GM19455 (cell line): ENCODE data around the gene DNAJC18.
"Not testable (repeated sequence)": the region's sequence is repeated elsewhere in the genome, so short reads cannot be mapped to it uniquely, and the experiment has no call there.

Source experiments
- ATAC-seq: cut with Tn5 transposase; IDR thresholded peaks from one replicate; pipeline ENCODE4 v1.9.1; 2021; ENCODE audit not compliant: unreplicated experiment

DNAJC18 gene

GRCh38 chr5:139461698-139462097, 22.4 kb upstream of the DNAJC18 start:
- no peak for ATAC-seq

GRCh38 chr5:139461176-139461575, 21.9 kb upstream of the DNAJC18 start:
- no peak for ATAC-seq

GRCh38 chr5:139460455-139460854, 21.1 kb upstream of the DNAJC18 start:
- no peak for ATAC-seq

GRCh38 chr5:139459451-139459934, 20.2 kb upstream of the DNAJC18 start:
- ATAC-seq = peak; percentile 22

DNA sequence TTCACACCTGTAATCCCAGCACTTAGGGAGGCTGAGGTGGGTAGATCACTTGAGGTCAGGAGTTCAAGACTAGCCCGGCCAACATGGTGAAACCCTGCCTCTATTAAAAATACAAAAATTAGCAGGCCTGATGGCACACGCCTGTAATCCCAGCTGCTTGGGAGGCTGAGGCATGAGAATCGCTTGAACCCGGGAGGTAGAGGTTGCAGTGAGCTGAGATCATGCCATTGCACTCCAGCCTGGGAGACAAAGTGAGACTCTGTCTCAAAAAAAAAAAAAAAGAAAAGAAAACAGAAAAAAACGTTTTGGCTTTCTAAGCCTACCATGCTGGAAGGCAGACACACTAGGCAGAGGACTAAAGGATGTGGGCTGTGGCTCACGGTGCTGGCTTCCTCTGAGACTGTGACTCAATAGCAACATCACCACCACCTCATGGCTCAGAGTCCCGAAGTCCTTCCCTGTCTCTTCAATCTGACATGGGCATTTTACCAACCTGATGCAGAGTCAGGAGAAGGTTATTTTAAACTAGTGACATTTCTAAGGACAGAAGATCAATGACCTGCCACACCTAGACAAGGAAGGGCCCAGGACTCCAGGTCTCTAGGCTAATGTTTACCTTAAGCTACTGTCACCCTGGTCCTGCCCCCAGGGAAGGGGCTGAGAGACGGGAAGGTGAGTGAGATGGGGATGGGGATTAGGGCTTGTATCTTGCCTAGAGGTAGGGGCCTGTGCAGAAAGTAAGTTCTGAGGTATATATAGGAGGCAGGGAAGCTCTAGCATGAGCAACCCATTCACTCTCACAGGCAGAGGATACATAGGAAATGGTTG, 19.5 kb upstream of the DNAJC18 start:
- ATAC-seq = peak; percentile 53

DNA sequence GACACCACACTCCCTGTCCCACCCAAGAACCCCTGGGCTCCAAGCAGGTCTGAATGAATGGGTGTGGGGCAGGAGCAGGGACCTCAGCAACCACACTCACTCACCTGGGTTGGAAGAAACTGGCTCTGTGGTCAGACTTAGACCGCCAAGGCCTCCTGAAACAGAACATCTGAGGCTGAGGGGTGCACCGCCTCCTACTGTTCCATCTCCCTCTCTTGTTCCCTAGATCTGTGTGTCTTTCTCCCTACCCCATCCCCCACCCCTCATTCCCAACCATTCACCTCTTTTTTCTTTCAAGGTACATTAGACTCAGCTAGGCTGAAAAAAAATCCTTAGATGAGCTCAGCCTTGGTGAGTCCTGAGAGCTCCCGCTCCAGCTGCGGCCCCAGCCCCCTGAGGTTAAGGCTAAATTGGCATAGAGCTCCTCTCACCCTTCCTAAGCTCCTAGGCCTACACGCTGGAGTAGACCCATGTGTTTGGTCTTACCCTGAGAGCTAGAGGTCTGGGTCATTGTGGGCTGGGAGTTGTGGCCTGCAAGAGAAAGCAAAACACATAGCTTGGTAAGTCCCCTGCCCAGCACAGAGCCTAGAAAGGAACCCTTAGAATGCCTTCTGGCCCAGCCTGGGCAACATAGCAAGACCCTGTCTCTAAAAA, 18.5 kb upstream of the DNAJC18 start:
- no peak for ATAC-seq

GRCh38 chr5:139457241-139457640, 17.9 kb upstream of the DNAJC18 start:
- ATAC-seq = no peak

DNA sequence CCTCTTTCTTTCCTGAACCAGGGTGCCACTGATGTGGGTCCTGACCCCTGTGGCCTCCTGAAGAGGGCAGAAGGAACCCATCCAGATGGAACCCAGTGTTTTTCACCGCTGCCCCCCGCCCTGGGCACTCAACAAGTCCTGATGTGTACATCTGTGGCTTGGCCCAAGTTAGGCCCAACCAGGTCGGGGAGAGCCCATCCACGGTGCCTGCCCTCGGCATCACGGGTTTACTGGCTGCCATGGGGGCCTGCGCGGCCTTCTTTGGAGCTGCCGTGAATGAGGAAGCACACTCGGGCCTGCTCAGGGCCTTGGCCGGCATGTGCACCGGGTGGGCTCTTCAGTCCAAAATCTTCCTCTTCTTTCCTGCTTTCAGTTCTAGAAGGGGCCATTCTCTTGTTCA, 17.5 kb upstream of the DNAJC18 start:
- ATAC-seq = no peak

DNA sequence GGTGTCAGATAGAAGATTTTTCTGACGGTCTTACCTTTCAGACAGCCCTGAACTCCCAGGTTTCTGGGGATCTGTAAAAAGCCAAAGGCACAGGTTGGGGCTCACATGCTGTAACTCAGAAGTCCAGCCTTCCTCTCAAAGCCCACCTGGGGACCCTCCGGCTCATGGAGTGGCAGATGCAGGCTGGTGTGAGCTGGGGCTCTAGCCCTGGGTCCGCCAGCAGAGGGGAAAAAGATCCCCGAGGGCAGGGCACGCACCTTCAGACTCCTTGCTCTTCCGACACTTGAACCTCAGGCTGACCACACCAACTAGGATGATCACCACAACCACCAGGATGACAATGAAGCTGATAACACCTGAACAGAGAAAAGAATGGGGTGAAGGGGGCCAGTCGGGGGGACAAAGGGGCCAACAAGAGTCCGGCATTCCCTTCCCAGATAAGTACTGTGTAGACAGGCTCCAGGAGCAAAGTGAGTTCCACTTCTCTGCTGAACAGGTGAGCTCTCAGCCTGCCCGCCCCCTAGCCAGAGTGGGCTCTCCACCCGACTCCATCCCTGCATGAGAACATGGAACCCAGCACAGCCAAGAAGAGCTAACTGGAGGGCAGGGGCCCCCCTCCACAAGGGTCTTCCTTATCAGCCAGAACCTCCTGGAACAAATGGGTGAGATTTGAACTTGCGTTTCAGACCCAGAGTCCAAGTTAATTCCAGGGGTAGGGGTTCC, 15.4 kb upstream of the DNAJC18 start:
- ATAC-seq = no peak

GRCh38 chr5:139453683-139454567, 14.6 kb upstream of the DNAJC18 start:
- no peak for ATAC-seq

GRCh38 chr5:139451878-139452660, 12.7 kb upstream of the DNAJC18 start:
- ATAC-seq = no peak

DNA sequence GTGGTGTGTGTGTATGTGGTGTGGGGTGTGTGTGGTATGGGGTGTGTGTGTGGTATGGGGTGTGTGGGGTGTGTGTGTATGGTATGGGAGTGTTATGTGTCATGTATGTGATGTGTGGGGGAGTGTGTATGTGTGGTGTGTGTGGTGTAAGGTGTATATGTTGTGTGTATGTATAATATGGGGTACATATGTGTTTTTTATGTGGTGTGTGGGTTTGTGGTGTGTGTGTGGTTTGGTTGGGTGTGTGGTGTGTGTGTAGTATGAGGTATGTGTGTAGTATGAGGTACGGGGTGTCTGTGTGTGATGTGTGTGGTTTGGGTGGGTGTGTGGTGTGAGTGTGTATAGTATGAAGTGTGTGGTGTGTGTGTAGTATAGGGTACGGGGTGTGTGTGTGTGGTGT, 11.9 kb upstream of the DNAJC18 start:
- ATAC-seq = no peak

DNA sequence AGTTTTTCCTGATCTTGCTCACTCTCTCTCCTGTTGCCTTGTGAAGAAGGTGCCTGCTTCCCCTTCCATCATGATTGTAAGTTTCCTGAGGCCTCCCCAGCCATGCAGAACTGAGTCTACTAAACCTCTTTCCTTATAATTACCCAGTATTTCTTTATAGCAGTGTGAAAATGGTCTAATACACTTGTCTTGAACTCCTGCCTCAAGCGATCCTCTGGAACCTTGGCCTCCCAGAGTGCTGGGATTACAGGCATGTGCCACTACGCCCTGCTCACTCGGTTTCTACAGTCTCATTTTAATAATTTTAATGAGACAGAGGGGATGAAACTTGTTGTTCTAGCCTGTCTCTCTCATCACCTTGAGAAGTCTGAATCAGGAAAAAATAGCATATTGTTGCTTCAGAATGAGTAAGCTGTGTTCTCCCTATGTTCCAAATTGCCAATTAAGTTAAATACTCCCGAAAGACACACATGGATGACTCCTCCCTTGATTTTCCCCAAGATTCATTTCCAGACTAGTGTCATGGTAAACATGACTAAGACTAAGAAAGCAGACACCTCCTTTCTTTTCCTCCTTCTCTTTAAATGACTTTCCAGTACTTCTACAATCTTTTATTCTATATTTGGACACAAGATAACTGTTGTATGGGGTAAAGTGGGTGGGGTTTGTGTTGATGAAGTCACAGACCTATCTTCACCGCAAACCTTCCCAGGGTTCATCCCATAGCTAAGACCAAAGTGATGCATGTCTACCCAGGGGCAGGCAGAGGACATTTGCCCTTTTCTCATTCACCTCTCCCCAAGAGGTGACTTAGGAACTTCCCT, 7.8 kb upstream of the DNAJC18 start:
- ATAC-seq = no peak

GRCh38 chr5:139445325-139446170, 6.2 kb upstream of the DNAJC18 start:
- no peak for ATAC-seq

DNA sequence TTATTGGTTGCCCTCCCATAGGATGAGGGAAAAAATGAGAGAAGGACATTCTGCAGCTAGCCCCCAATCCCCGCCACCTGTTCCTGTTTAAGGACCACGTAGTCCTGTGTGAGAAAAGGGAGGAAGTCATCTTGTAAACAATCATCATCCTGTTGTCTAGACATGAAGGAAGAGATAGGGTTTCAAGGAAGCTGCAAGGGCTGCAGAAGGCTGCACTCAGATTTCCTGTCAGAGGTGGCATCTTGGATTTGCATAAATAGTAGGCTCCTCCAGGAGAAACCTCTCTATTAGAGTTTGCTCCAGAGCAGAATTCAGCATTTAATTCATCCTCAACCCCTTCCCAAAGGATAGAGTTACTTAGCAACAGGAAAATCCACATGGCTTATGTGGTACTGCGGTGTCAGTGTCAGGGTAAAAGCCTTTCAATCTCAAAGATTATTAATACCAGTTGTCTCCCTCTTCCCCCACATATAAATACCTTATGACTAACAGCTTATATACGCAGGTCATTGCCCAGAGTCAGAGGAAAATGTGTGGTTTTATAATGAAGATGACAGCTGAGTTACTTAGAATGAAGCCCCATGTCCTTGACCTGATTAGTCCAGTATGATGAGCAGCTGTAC, 4.6 kb upstream of the DNAJC18 start:
- ATAC-seq = no peak

GRCh38 chr5:139440416-139440815, 1.1 kb upstream of the DNAJC18 start:
- not testable (repeated sequence) for ATAC-seq

GRCh38 chr5:139438707-139439012, 665 bp downstream of the DNAJC18 start:
- ATAC-seq = no peak

DNA sequence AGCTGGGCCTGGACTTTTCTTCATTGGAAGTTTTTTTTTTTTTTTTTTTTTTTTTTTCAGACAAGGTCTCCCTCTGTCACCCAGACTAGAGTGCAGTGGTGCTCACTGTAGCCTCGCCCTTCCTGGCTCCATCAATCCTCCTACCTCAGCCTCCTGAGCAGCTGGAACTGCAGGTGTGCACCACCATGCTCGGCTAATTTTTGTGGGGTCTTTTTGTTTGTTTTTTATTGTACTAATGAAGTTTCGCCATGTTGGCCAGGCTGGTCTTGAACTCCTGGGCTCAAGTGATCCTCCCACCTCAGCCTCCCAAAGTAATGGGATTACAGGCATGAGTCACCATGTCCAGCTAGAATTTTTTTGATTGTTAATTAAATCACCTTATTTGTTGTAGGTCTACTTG, 3.6 kb downstream of the DNAJC18 start:
- ATAC-seq = no peak
